Measurements from ENCODE around the gene RDX. TPM values are rescaled to one million over a fixed set of nuclear protein-coding genes. Genes with fewer than 3 reads are reported as not detected.

The RDX gene
- 46.8 and 60.2 TPM in 2 replicates for total RNA-seq

DNA sequence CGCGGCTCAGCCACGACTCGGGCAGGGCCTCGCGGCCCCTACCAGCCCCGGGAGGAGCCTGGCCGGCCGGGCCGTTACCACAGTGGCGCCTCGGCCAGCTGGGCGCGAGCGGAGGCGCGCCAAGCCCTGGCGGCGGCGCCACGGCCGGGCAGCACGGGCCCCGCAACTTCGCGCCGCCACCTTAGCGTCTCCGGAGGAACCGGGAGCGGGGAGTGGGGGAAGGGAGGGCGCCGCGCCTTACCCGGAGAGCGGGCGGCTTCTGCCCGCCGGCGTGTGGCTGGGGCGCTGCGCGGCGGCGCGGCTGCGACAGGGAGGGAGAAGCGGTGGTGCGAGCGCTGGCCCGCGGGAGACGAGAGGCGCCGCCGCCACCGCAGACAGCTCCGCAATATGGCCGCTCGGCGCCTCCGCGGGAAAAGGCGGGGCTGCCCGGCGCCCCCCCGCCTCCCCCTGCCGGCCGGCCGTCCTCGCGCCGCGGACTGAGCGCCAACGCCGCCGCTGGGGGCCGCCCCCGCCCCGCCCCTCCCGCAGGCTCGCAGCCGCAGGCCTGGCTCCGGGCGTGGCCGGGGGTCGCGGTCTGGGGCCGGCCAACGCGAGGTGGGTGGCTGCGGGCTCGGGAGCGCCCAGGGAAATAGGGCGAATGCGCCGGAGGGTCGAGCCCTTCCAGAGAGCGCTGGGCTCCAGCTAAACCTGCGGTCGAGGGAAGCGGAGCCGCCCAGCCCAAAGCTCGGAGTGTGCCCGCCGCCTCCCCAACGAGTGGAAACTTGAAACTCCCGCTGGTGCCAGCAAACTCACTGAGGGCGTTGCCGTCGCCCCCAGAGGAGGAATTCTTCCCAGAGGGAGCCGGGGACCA lies at the start of gene RDX:
Gene RDX (minus strand): TSS at position 389 of the 850 bp plus-strand sequence. CDS start 16,922 bp downstream, outside the sequence.

Other genes with a start within 250 kb of the RDX start
- gene ZC3H12C, start 203.2 kb downstream of the RDX start, total RNA-seq: 7.3 and 20.3 TPM in 2 replicates
- 11.8 and 17.8 TPM in 2 replicates for gene FDX1, start 133.3 kb upstream of the RDX start, total RNA-seq